GM21367 (cell line): ENCODE results near the gene COL5A1.
"Not testable (repeated sequence)": the region's sequence is repeated elsewhere in the genome, so short reads cannot be mapped to it uniquely, and the experiment has no call there.

Experiments used
- ATAC-seq: cut with Tn5 transposase; IDR thresholded peaks from one replicate; pipeline ENCODE4 v1.9.1; 2021; ENCODE audit not compliant: unreplicated experiment

The COL5A1 gene

GRCh38 chr9:134638502-134639090, 3.0 kb upstream of the COL5A1 start:
- no peak for ATAC-seq

GRCh38 chr9:134639994-134640393, 1.6 kb upstream of the COL5A1 start:
- ATAC-seq = no peak

- no peak for ATAC-seq
These were observed 964 bp upstream of the COL5A1 start for GRCh38 chr9:134640506-134641172.

GRCh38 chr9:134641990-134642384, 384 bp downstream of the COL5A1 start:
- no peak for ATAC-seq

GRCh38 chr9:134642385-134643181, 980 bp downstream of the COL5A1 start:
- no peak for ATAC-seq

- ATAC-seq = no peak
These were observed 1.6 kb downstream of the COL5A1 start for GRCh38 chr9:134643222-134643671.

- ATAC-seq = not testable (repeated sequence)
These were observed 2.8 kb downstream of the COL5A1 start for GRCh38 chr9:134644401-134644724.

GRCh38 chr9:134644725-134645606, 3.4 kb downstream of the COL5A1 start:
- ATAC-seq = no peak

- no peak for ATAC-seq
These were observed 4.2 kb downstream of the COL5A1 start for GRCh38 chr9:134645607-134646365.

GRCh38 chr9:134647359-134648080, 5.9 kb downstream of the COL5A1 start:
- no peak for ATAC-seq

- ATAC-seq = no peak
These were observed 7.3 kb downstream of the COL5A1 start for GRCh38 chr9:134648701-134649530.

- no peak for ATAC-seq
These were observed 9.0 kb downstream of the COL5A1 start for GRCh38 chr9:134650431-134651190.

- no peak for ATAC-seq
These were observed 9.8 kb downstream of the COL5A1 start for GRCh38 chr9:134651226-134651905.

- no peak for ATAC-seq
These were observed 11.0 kb downstream of the COL5A1 start for GRCh38 chr9:134652291-134653225.

- no peak for ATAC-seq
These were observed 11.8 kb downstream of the COL5A1 start for GRCh38 chr9:134653259-134654009.

- ATAC-seq = no peak
These were observed 13.5 kb downstream of the COL5A1 start for GRCh38 chr9:134655101-134655500.
